Measurements from ENCODE around the gene CYFIP2.

The CYFIP2 gene

DNA sequence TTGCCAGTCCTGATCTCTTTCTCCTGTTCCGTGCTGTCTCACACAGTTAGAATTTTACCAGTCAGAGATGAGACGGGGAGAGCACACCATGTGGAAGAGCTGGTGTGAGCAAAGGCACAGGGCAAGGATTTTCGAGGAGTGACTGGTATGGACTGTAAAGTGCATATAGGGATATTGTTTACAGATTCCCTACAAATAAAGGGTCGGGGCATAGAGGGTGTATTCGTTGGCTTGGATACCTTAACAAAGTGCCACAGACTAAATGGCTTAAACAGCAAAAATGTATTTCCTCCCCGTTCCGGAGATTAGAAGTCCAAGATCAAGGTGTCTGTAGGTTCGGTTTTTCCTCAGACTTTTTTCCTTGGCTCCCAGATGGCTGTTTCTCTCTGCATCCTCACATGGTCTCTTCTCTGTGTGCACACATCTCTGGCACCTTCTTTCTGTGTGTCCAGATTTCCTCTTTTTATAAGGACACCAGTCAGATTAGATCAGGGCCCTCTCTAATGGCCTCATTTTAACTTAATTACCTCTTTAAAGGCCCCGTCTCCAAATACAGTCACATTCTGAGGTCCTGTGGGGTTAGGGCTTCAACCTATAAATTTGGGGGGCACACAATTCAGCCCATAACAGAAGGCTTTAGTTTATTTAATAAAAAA lies 23.4 kb downstream of the CYFIP2 start:
- no peak for DNase-seq

DNA sequence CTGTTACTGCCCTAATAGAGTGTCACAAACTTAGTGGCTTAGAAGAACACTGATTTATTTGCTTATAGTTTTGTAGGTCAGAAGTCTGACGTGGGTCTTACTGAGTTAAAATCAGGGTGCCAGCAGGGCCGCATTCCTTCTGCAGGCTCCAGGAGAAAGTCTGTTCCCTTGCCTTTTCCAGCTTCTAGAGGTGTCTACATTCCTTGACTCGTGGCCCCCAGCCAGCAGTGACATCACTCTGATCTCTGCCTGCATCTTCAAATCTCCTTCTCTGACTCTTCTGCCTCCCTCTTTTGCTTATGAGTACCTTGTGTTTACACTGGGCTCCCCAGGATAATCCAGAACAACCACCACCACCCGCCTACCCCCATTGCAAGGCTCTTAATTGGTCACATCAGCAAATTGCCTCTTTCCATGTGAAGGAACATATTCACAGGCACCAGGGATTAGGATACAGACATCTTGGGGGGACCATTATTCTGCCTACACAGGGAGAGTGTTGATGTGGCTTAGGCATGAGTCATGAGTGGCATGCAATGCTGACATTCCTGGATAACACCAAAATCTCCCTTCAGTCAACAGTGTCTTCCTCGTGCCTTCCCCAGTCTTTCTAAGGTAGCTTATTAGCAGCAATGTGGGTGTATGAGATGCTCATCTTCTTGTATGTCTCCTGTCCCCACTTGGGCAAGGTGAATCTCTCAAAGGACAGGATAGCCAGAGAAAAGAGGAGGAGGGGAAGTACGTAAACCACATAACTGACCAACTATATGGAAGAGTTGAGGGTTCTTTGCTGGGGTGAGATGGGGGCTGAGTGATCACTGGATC lies 24.4 kb downstream of the CYFIP2 start:
- DNase-seq = no peak

DNA sequence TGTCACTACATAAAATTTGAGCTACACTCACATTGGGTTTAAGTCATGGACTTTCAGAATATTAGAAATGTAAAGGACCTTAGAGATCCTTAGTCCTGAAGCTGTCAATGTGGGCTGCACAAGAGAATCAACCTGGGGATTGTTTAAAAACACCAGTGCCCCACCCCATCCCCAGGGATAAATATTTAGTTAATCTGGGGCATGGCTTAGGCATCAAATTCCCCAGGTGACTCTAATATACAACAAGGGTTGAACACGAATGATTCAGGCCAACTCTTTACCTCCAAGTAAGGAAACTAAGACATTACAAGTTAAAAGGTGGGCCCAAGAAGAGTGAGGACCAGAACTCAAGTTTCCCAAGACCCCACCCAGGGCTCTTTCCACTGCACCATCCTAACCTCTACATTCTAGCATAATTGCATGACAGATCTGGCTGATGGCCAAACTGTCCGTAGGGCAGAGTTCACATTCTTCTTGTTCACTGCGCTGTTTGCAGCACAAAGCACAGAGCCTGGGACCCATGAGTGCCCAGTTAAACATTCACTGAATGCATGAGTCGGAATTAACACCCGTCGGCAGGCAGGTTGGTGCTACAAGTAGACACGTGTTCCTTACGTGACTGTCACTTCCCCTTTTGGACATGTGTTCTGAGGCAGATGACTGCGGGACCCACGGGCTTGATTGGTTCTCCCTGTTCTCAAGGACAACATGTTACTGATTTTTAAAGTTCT lies 25.2 kb downstream of the CYFIP2 start:
- no peak for DNase-seq

DNA sequence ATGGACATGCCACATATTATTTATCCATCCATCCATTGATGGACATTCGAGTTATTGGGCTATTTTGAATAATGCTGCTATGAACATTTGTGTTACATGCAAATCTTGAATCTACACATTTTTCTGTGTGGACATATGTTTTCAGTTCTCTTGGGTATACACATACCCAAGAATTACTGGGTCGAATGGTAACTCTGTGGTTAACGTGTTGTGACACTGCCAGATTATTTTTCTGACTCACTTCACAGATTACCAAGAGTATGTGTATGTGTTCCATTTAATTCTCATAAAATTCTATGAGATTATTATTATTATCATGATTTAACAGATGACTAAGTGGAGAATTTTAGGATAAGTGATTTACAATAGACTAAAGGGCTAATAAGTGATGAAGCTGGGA lies 26.7 kb downstream of the CYFIP2 start:
- DNase-seq = no peak

DNA sequence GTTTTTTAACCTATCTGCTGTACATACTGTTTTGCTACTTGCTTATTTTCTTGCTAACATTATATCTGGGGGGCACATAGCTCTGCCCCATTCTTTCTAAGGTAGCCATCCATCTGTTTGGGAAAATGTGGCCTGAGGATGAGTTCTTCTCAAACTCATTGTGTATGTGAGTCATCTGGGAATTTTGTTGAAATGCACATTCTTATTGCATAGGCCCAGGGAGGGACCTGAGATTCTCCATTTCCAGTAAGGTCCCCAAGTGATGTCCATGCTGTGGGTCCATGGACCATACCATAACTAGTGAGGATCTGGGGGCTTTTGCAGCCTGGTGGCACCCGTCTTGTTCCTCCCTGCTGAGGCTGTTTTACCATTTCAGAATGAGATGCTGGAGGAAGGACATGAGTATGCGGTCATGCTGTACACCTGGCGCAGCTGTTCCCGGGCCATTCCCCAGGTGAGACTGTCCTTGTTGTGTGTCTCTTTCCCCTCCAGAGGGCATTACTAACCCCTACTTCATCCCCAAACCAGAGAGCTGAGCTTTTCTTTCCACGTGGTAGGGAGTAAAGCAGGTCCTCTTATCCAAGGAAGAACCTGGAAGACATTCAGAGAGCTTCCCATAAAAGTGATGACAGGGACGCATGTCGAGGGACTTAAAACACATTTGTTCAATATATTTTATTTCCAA lies 28.6 kb downstream of the CYFIP2 start:
- DNase-seq = peak; percentile 13

DNA sequence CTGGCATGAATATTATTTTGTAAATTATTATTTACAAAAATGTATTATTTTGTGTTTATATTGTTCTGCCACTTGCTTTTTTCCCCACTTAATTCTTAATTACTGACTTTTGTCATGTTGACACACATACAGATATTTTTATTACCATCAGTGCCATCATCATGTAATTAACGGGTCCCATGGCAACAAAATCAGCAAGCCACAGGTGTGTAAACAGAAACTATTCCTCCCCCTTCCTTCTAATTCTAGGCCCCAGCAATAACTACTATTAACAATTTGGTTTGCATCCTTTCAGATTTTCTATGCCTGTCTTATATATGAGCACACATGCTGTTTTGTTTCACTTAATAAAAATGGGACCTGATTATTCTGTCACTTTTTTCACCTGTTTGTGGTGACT lies 29.3 kb downstream of the CYFIP2 start:
- peak; percentile 87 for DNase-seq

DNA sequence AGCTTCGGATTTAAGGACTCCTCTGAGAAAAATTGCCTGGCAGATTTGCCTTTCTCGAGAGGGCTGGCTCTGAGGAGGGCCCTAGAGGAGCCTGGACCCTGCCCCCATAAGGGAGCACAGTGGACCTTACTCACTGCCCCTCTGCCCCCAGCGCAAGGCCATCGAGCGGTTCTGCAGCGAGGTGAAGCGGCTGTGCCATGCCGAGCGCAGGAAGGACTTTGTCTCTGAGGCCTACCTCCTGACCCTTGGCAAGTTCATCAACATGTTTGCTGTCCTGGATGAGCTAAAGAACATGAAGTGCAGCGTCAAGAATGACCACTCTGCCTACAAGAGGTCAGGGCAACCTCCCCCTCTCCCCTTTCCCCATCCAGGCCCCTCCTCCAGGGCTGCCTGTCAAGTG lies 34.6 kb downstream of the CYFIP2 start:
- no peak for DNase-seq

DNA sequence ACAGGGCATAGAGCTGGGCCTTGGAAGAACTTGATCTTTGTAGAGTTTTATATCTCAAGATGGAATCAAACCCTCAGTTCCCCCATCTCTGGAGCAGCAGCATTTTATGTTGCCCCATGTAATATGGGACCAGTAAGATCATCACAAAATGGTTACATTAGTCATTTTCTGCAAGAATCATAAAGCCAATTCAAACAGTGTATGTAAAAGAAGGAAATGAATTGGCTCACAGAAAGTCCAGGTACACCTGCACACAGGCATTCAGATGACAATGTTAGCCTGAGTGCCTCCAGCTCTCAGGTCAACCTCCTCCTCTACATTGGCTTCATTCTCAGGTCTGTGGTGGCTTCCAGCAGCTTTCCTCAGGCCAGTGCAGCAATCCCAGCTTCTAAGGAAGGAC lies 35.1 kb downstream of the CYFIP2 start:
- DNase-seq = no peak

DNA sequence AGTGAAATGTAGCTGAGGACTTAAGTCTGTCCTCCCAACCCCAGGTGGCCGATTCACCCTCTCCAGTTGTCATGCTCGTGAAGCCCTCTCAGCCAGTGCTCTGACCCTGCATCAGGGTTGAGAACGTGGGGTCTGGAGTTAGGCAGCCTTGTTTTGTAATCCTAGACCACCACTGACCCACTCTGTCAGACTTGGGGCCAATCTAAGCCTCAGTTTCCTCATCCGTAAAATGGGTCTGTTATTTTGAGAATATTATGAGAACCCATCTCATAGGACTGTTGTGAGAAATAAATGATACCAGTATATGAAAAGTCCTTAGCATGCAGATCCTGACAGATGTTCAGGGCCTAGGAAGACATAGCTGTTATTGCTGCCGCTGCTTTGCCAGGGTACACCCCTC lies 37.1 kb downstream of the CYFIP2 start:
- no peak for DNase-seq

DNA sequence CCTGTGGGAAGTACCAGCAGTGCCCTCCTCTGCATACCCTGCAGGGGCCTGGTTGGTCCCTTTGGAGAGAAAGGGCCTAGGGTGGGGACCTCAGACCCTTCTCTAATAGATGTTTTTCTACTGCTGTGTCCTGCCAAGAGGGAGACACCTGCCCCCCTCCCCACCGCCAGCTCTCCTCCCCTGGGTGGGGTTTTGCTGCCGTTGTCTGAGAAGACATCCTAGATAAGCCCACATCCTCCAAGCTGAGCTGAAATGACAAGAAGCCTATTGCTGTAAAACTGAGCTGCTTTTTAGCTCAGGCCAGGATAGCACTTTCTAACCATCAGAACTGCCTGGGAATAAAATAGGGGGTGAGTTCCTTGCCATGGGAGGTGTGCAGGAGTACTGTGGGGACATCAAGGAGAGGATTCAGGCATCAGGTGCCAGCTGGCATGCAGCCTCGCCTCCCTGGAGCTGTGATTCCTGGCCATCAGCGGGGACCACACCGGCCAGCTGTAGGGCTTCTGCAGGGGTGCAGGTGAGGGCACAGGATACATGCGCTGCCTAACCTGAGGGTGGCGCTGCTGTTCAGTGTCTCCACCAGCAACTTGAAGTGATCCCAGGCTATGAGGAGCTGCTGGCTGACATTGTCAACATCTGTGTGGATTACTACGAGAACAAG lies 37.9 kb downstream of the CYFIP2 start:
- no peak for DNase-seq

DNA sequence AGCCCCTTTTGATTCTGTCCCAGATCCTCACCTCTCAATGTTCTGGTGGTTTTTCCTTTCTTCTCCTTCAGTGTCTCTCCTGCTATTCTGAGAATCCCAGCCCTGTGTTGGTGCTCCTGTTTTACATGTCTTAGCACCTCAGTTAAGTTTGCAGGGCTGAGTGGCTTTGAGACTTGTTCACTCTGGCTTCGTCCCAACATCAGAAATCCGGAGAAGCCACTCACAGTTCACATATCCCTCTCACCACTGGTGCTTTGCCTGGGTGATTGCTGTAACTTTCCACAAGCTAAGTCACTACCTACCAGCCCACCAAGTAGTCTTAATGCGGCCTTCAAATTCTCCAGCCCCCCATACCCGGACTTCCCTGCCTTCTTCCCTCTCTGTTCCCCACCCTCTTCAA lies 40.2 kb downstream of the CYFIP2 start:
- no peak for DNase-seq

DNA sequence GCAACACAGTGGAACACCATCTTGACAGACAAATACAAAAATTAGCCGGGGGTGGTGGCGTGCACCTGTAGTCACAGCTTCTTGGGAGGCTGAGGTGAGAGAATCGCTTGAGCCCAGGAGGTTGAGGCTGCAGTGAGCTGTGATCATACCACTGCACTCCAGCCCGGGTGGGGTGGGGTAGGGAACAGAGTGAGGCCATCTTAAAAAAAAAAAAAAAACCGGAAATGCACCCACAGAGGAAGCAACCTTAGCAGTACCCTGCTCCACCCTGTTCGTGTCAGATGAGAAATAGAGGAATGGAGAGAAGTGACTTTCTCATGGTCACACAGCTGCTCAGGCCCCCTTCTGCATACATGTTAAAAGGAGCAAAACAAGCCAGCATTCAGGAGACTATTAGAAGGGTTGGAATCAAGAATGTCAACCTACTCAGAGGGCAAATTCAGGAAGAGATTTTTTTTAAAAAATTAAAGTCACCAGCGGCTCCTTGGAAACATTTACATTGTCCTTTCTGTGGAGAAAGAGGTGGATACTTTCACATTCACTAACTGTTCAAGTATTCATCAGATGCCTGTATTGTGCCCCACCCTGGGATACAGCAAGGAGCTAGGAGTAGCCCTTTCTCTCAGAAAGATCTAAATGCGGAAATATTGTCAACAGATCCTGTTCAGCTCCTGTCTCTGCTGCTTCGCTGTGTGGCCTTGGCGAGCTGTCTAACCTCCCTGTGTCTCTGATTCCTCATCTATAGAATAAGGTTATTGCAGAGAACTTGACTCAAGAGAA lies 41.0 kb downstream of the CYFIP2 start:
- DNase-seq = no peak

DNA sequence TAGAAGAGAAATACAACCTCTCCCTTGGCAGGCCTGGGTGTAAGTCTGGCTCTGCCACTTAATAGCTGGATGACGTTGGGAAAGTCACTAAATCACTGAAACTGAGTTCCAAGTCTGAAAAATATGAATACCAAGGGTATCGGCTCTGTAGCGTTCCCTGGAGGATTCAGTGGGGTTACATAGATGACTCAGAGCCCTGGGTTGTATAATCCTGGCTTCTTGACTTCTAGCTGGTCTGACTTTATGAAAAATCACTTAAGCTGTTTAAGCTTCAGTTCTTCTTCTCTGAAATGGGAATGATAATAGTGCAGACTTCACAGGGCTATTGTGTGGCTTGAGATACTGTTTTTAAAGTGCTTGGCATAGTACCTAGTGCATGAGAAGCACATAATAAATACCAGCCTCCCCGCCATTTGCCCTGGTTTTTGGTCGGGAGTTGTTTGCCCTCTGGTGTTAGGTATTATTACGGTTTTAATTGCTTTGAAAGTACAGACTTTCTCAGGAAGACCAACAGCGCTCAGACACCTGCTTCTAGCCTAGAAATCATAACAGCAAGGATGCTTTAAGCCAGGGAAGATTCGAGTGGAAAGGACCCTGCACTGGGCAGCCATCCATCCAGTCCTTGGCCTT lies 43.0 kb downstream of the CYFIP2 start:
- DNase-seq = no peak

DNA sequence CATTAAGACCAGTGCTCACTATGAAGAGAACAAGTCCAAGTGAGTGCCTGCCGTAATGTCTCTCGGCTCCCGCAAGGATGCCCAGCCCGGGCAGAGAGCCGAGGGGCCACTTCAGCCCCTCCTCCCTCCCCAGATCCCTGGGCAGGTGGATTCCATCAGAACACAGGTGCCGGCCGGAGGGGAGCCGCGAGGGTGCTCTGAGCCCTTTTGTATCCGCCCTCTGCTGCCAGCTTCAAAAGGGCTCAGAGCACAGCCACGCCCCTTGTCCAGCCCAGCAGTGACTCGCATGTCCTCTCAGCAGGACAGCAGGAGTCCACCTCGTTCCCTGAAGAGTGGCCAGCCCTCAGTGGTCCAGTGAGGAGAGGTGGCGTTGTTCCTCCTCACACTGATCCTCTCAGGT lies 43.9 kb downstream of the CYFIP2 start:
- no peak for DNase-seq

DNA sequence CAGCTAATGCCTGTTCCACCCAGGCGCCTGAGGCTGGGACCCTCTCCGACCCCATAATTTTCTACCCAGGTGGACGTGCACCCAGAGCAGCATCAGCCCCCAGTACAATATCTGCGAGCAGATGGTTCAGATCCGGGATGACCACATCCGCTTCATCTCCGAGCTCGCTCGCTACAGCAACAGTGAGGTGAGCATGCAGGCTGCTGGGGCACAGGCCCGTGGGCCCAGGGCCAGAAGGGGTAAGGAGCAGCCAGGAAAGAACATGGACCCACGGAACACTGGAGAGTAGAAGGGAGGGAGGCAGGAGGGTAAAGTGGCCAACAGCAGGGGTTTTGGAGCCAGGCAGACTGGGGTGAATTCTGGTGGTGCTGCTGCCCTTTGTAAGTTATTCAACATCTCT lies 45.7 kb downstream of the CYFIP2 start:
- DNase-seq = no peak

DNA sequence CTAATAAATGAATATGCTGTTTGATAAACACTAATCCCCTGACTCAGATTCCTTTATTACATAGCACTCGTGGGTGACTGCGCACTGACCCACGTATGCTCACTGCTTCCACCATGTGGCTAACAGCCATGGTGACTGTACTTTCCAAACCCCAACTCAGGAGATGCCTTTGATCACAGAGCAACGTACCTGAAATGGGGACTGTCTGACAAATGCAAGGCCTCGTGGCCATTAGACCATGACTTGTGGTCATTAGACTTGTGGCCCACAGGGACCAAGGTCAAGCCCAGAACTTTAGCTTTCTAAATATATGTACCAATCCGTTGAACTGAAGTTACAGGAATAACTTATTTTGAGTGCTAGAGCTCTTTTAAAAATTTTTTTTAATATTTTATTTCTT lies 46.6 kb downstream of the CYFIP2 start:
- DNase-seq = no peak

DNA sequence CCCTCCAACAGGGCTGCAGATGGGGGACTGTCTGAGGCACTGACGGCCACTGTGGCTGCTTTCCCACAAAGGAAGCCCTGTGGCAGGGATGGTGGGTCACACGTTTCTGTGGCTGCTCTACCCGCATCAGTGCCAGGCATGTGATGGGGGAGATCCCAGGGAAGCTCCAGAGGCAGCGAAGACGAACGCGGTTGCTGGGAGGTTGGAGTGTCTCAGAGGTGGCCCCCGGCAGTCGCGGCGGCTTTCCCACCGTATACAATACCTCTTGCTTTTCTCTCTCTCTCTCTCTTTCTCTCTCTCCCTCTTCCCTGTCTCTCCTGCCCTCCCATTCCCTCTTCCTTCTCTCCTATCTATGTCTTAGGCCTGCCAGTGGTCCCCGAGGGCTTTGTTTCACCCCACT lies 56.7 kb downstream of the CYFIP2 start:
- DNase-seq = no peak

DNA sequence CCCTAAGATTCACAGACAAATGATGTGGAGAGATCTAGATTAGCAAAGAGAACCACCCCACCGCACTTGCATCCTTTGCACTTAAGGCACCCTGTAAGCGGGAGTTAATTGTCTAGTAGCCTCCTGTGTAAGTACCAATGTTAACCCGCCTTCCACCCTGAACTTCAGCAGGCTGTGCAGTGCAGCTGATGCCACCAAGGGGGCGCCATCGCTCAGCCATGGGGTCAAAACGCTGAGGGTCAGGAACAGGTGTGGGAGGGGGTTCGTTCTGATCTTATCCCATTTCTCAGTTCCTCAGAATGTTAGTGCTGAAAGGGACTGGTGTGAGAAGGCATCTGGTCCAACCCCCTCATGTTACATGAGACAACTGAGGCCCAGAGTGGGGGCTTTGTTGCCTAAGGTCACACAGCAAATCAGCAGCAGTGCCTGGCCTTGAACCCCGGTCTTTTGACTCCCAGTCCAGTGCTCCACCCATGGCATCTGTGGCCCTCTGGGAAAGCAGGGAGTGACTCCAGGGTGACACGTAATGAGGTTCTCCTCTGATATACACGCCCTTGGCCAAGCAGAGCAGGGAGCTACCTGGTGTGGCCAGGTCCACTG lies 57.3 kb downstream of the CYFIP2 start:
- no peak for DNase-seq

DNA sequence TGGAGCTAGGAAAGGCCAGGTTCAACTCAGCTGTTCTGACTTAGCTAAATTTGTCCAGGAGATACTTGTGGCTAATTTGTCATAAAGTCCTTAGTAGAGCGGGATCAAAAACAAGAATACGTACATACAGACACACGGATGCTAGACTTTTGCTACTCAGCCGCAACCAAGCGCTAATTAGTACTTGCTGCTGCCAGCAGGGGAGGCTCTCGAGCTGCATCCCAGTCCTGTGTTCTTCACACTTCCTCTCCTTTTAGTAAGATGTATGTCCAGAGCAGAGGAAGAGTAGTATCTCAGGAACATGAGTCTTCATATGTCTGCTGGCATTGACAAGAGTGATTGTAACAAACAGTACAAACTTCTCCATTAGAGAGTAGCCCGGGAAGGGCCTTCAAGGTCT lies 58.3 kb downstream of the CYFIP2 start:
- no peak for DNase-seq

DNA sequence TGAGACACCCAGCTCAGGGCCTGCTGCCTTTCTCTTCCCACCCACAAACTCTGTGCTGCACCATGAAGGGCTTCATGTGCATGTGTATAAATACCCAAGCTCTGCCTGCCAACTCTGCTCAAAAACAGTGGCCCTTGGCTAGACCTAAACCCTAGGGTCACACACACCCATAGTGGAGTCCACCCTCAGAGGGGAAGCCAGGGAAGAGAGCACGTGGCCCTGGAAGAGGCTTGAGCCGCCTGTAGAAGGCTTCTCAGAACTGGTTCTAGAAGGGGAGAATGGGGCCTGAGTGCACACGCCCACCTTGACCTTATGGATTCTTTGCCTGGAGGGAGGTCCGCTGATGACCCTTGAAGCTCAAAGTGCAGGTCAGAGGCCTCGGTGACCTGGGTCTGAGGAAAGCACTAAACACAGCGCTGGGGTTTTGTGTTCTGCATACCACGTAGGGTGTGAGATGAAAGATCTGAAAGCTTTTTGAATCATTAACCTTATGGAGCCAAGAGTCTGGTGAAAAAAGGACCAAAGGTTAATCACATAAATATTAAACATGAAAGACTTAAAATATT lies 60.6 kb downstream of the CYFIP2 start:
- DNase-seq = no peak

DNA sequence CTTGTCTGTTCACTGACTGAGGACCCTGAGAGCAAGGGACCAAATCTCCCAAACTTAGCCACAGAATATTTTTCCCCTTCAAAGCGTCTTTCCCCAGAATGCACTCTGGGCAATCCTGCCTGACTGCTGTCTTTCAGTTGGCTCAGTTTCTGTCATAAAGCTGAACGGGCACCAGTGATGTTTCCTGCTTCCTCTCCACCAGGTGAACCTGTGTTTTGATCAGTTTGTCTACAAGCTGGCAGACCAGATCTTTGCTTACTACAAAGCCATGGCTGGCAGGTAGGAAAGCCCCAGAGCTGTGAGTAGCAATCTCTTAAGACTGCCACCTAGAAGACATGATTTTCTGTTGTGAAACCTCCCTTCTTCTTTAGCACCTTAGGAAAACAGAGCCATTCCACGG lies 61.8 kb downstream of the CYFIP2 start:
- no peak for DNase-seq

All from NCI-H2081 treated with DMSO at 0.1 percent for 48 hours (cell line).